A673 (cell line): ENCODE results near the gene VOPP1.

ENCODE experiments used
- CTCF ChIP-seq: fragments of 300-800, 200-600 bp; sonication (generic); conservative IDR thresholded peaks from 2 replicates; pipeline ENCODE4 v1.5.1; 2017; ENCODE audit warnings: low read depth, mild to moderate bottlenecking, antibody characterized with exemption, low read length, moderate library complexity, mixed read lengths
- EZH2 ChIP-seq: fragments of 200-600 bp; sonication (generic); IDR thresholded peaks from 2 replicates; pipeline ENCODE4 v1.6.1; 2017; ENCODE audit warnings: borderline replicate concordance, low read depth, mild to moderate bottlenecking, mixed read lengths, antibody characterized with exemption, low read length; ENCODE audit not compliant: poor library complexity, severe bottlenecking

DNA sequence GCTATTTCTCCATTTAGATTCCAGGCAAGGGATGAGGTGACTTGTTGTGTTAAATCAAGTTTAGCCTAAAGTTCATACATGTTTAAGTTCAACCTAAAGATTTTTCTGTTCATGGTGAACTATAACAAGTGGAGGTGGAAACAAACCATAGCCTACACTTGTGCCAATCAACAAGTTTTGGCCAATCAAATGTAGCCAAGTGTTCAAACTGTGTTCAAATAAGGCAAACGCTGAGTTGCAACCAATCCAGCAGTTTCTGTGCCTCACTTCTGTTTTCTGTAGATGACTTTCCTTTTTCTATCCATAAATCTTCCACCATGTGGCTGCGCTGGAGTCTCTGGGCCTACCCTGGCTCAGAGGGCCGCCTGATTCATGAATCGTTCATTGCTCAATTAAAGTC is 4.5 kb upstream of the VOPP1 start:
- TF ChIP-seq CTCF (no peak), EZH2 (no peak)
